NB4 (cell line): Measurements from ENCODE around the gene TSPAN33.
"Not testable (repeated sequence)": the region's sequence is repeated elsewhere in the genome, so short reads cannot be mapped to it uniquely, and the experiment has no call there.

Source experiments
- MAX ChIP-seq: IDR thresholded peaks from 2 replicates; pipeline ENCODE4 v1.6.1; 2011; ENCODE audit warnings: low read depth, low read length
- POLR2A ChIP-seq: IDR thresholded peaks from 2 replicates; pipeline ENCODE4 v1.6.1; 2011; ENCODE audit warnings: mild to moderate bottlenecking; ENCODE audit not compliant: insufficient read length; ENCODE audit errors: extremely low read depth
- TF ChIP-seq, protein P1 (sequence below): IDR thresholded peaks from one replicate; pipeline ENCODE4 v1.5.1; 2012; ENCODE audit warnings: low read depth, low read length

DNA sequence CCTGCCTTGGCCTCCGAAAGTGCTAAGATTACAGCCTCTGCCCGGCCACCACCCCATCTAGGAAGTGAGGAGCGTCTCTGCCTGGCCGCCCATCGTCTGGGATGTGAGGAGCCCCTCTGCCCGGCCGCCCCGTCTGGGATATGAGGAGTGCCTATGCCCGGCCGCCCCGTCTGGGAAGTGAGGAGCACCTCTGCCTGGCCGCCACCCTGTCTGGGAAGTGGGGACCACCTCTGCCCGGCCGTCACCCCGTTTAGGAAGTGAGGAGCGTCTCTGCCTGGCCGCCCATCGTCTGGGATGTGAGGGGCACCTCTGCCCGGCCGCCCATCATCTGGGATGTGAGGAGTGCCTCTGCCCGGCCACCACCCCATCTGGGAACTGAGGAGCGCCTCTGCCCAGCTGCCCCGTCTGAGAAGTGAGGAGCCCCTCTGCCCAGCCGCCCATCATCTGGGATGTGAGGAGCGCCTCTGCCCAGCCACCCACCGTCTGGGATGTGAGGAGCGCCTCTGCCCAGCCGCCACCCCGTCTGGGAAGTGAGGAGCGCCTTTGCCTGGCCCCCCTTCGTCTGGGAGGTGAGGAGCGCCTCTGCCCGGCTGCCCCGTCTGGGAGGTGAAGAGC, 71.7 kb downstream of the TSPAN33 start:
- TF ChIP-seq POLR2A, MAX: not testable (repeated sequence)
- TF ChIP-seq, protein P1, sequence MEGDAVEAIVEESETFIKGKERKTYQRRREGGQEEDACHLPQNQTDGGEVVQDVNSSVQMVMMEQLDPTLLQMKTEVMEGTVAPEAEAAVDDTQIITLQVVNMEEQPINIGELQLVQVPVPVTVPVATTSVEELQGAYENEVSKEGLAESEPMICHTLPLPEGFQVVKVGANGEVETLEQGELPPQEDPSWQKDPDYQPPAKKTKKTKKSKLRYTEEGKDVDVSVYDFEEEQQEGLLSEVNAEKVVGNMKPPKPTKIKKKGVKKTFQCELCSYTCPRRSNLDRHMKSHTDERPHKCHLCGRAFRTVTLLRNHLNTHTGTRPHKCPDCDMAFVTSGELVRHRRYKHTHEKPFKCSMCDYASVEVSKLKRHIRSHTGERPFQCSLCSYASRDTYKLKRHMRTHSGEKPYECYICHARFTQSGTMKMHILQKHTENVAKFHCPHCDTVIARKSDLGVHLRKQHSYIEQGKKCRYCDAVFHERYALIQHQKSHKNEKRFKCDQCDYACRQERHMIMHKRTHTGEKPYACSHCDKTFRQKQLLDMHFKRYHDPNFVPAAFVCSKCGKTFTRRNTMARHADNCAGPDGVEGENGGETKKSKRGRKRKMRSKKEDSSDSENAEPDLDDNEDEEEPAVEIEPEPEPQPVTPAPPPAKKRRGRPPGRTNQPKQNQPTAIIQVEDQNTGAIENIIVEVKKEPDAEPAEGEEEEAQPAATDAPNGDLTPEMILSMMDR, result not testable (repeated sequence)
